HCT116 (cell line): ENCODE measurements around the gene DMBX1. TPM values are rescaled to one million over a fixed set of nuclear protein-coding genes. Genes with fewer than 3 reads are reported as not detected.

ENCODE experiments used
- ATAC-seq: fragments of 200-7000 bp; cut with Tn5 transposase; 2 replicates; pipeline ENCODE4 v1.9.1; 2020; ENCODE audit warnings: mild to moderate bottlenecking, moderate library complexity
- BruUV-seq: library from RNA; stranded (reverse); fragments of 400-500 nt; replicated peaks from 2 replicates; lab custom pipeline; 2021; lab: Mats Ljungman, UMichigan
- CTCF ChIA-PET: fragments of 300-600 bp; sonication (Branson Sonifier 250); formaldehyde crosslinking; loops from one replicate; lab custom pipeline; 2021; ENCODE audit warnings: antibody characterized with exemption; lab: Charles Lee
- POLR2A ChIA-PET: fragments of 300-600, 350-600 bp; sonication (Branson Sonifier 250); formaldehyde crosslinking; loops from one replicate; lab custom pipeline; 2021; ENCODE audit warnings: antibody characterized with exemption; lab: Charles Lee
- RAD21 ChIA-PET, 2 experiments: fragments of 300-600 bp; sonication (Branson Sonifier 250); formaldehyde crosslinking; loops; one replicate each; lab custom pipeline; 2023; ENCODE audit warnings: low total read pairs in 2 of 2; ENCODE audit not compliant: uncharacterized antibody in 2 of 2, unreplicated experiment in 2 of 2, low non-redundant PET in 1 of 2; lab: Charles Lee
- DNase-seq: peaks from one replicate; pipeline ENCODE4 v3.0.0-alpha.2; 2010; ENCODE audit warnings: low read depth, low spot score
- H2AFZ ChIP-seq: fragments of 200-600 bp; shearing (Covaris generic), sonication (generic); 2 replicates; pipeline ENCODE4 v1.6.1; 2017; ENCODE audit warnings: low read depth, mixed run types, mixed read lengths, antibody characterized with exemption, low read length; ENCODE audit not compliant: poor library complexity, severe bottlenecking
- H3K27ac ChIP-seq: 2 replicates; pipeline ENCODE4 v1.5.1; 2012; ENCODE audit warnings: low read depth, low read length
- H3K27me3 ChIP-seq: fragments of 200-600 bp; sonication (generic); 2 replicates; pipeline ENCODE4 v1.6.1; 2016; ENCODE audit warnings: mixed run types, low read length, mixed read lengths; ENCODE audit not compliant: insufficient read depth
- H3K36me3 ChIP-seq, 2 experiments: fragments of 200-500 bp in 1 of 2; fragments of 200-600 bp in 1 of 2; sonication (Bioruptor generic) in 1 of 2; sonication (generic) in 1 of 2; 2 replicates each; pipeline versions ENCODE4 v1.5.1 to v1.6.1; 2014 to 2016; ENCODE audit warnings: low read length in 2 of 2, inconsistent platforms in 1 of 2, mixed read lengths in 1 of 2, mixed run types in 1 of 2; ENCODE audit not compliant: insufficient read depth in 2 of 2, control insufficient read depth in 1 of 2
- H3K4me1 ChIP-seq, 2 experiments: fragments of 200-600 bp in 1 of 2; sonication (generic) in 1 of 2; 2 replicates each; pipeline versions ENCODE4 v1.5.1 to v1.6.1; 2012 to 2017; ENCODE audit warnings: low read length in 2 of 2, inconsistent platforms in 1 of 2, mild to moderate bottlenecking in 1 of 2, mixed read lengths in 1 of 2, mixed run types in 1 of 2, moderate library complexity in 1 of 2; ENCODE audit not compliant: insufficient read depth in 2 of 2, control insufficient read depth in 1 of 2
- H3K4me2 ChIP-seq: fragments of 200-600 bp; sonication (generic); 2 replicates; pipeline ENCODE4 v1.6.1; 2017; ENCODE audit warnings: mixed run types, low read length, mixed read lengths
- H3K4me3 ChIP-seq, 2 experiments: fragments of 200-600 bp in 1 of 2; sonication (generic) in 1 of 2; replicated peaks in 1 of 2; 2 replicates each; pipeline ENCODE4 v1.5.1; 2011 to 2016; ENCODE audit warnings: low read length in 2 of 2, control low read depth in 1 of 2, low read depth in 1 of 2, mild to moderate bottlenecking in 1 of 2, mixed read lengths in 1 of 2, mixed run types in 1 of 2
- H3K79me2 ChIP-seq: fragments of 200-600 bp; sonication (generic); 2 replicates; pipeline ENCODE4 v1.6.1; 2017; ENCODE audit warnings: mild to moderate bottlenecking, mixed run types, low read length, moderate library complexity, mixed read lengths; ENCODE audit not compliant: insufficient read depth
- H3K9ac ChIP-seq: fragments of 200-600 bp; sonication (generic); 2 replicates; pipeline ENCODE4 v1.6.1; 2016; ENCODE audit warnings: low read length, mixed read lengths
- H3K9me2 ChIP-seq: fragments of 200-600 bp; sonication (generic), shearing (Covaris generic); 2 replicates; pipeline ENCODE4 v1.6.1; 2017; ENCODE audit warnings: mixed run types, mild to moderate bottlenecking, moderate library complexity; ENCODE audit not compliant: insufficient read depth
- H3K9me3 ChIP-seq, 2 experiments: fragments of 200-500 bp in 1 of 2; fragments of 200-600 bp in 1 of 2; sonication (Bioruptor generic) in 1 of 2; sonication (generic) in 1 of 2; 2 replicates each; pipeline ENCODE4 v1.6.1; 2014 to 2017; ENCODE audit warnings: low read length in 2 of 2, mixed read lengths in 2 of 2, inconsistent platforms in 1 of 2, low read depth in 1 of 2, mild to moderate bottlenecking in 1 of 2, mixed run types in 1 of 2, moderate library complexity in 1 of 2; ENCODE audit not compliant: control insufficient read depth in 1 of 2, insufficient read depth in 1 of 2
- H4K20me1 ChIP-seq: fragments of 200-600 bp; sonication (generic), shearing (Covaris generic); 2 replicates; pipeline ENCODE4 v1.6.1; 2017; ENCODE audit warnings: mixed run types, mild to moderate bottlenecking, moderate library complexity; ENCODE audit not compliant: insufficient read depth
- CEBPB ChIP-seq: IDR thresholded peaks from 2 replicates; pipeline ENCODE4 v1.6.1; 2012; ENCODE audit warnings: low read depth
- EGR1 ChIP-seq: IDR thresholded peaks from 2 replicates; pipeline ENCODE4 v1.6.1; 2012; ENCODE audit warnings: low read depth
- EZH2 ChIP-seq: fragments of 200-600 bp; sonication (generic); IDR thresholded peaks from 2 replicates; pipeline ENCODE4 v1.6.1; 2017; ENCODE audit warnings: antibody characterized with exemption, mixed run types
- EZH2phosphoT487 ChIP-seq: fragments of 200-600 bp; IDR thresholded peaks from 2 replicates; pipeline ENCODE4 v1.6.1; 2018; ENCODE audit warnings: antibody characterized with exemption, borderline replicate concordance
- FOSL1 ChIP-seq: IDR thresholded peaks from 2 replicates; pipeline ENCODE4 v1.6.1; 2012; ENCODE audit warnings: low read depth
- MAX ChIP-seq: IDR thresholded peaks from 2 replicates; pipeline ENCODE4 v1.6.1; 2012
- POLR2AphosphoS5 ChIP-seq: IDR thresholded peaks from 2 replicates; pipeline ENCODE4 v1.6.1; 2011; ENCODE audit warnings: mild to moderate bottlenecking, low read depth, low read length, moderate library complexity
- RAD21 ChIP-seq: IDR thresholded peaks from 2 replicates; pipeline ENCODE4 v1.6.1; 2012; ENCODE audit warnings: low read depth, mild to moderate bottlenecking
- REST ChIP-seq: IDR thresholded peaks from 2 replicates; pipeline ENCODE4 v1.6.1; 2012; ENCODE audit warnings: low read depth
- SIN3A ChIP-seq: IDR thresholded peaks from 2 replicates; pipeline ENCODE4 v1.6.1; 2012; ENCODE audit warnings: low read depth
- SP1 ChIP-seq: IDR thresholded peaks from 2 replicates; pipeline ENCODE4 v1.6.1; 2012; ENCODE audit warnings: low read depth
- YY1 ChIP-seq: IDR thresholded peaks from 2 replicates; pipeline ENCODE4 v1.6.1; 2011; ENCODE audit warnings: low read length, low read depth, moderate library complexity, mild to moderate bottlenecking; ENCODE audit not compliant: insufficient replicate concordance; ENCODE audit errors: extremely low read depth
- ZNF274 ChIP-seq: fragments of 200-500 bp; sonication (Bioruptor generic); IDR thresholded peaks from 2 replicates; pipeline ENCODE4 v1.6.1; 2014; ENCODE audit warnings: mild to moderate bottlenecking, low read depth, low read length, inconsistent platforms
- intact Hi-C: fragments of 100-400 bp; cut with micrococcal nuclease; formaldehyde crosslinking; loops from 2 replicates; pipeline ENCODE4 v1.10.0; 2022
- total RNA-seq: library from RNA; stranded (reverse); gene quantifications from one replicate; pipeline ENCODE4 v1.2.1, GENCODE V29; 2021; ENCODE audit not compliant: unreplicated experiment

DMBX1 gene
- total RNA-seq, 1 experiment from 2014 or later, result 4.3 TPM

GRCh38 chr1:46497020-46497419 lies 7.4 kb downstream of the DMBX1 start:
- no peaks in the 10 kb centered on the region for H3K79me2 ChIP-seq
- intact Hi-C loops, result no loop called here
- ATAC-seq (no peak), DNase-seq (no peak)
- no peak overlapping the region for H3K27ac ChIP-seq
- no peaks in the 10 kb centered on the region for H3K9me3 ChIP-seq
- H3K4me3 ChIP-seq, result no peak overlapping the region
- ChIA-PET POLR2A (no interaction called here), RAD21 (no interaction called here), CTCF (no interaction called here)
- H2AFZ ChIP-seq, result no peak overlapping the region
- H3K9ac ChIP-seq, result no peak overlapping the region
- H3K9me2 ChIP-seq, result no peaks in the 10 kb centered on the region
- TF ChIP-seq SP1 (no peak), MAX (no peak), REST (no peak), EGR1 (no peak), ZNF274 (no peak), POLR2AphosphoS5 (no peak), EZH2phosphoT487 (no peak), RAD21 (no peak), CEBPB (no peak), SIN3A (no peak), YY1 (no peak), FOSL1 (no peak), EZH2 (no peak)
- no TSS peak for BruUV-seq
- H3K27me3 ChIP-seq, result no peaks in the 10 kb centered on the region
- H3K4me2 ChIP-seq, result no peak overlapping the region
- no peaks in the 10 kb centered on the region for H4K20me1 ChIP-seq
- H3K36me3 ChIP-seq, result no peaks in the 10 kb centered on the region
- H3K4me1 ChIP-seq, result no peaks in the 10 kb centered on the region
